K562 (cell line): ENCODE results near the gene PPP1R3G. TPM values are rescaled to one million over a fixed set of nuclear protein-coding genes. Genes with fewer than 3 reads are reported as not detected.

Experiments used
- ELF2 ChIP-seq: fragments of 250-450 bp; sonication (Bioruptor Pico); IDR thresholded peaks from 2 replicates; pipeline ENCODE4 v1.5.0; 2021; ENCODE audit warnings: mild to moderate bottlenecking
- FOXA3 ChIP-seq, 2 experiments: fragments of 450-650 bp in 1 of 2; sonication (generic) in 1 of 2; formaldehyde crosslinking; IDR thresholded peaks in 1 of 2; conservative IDR thresholded peaks in 1 of 2; 2 replicates each; pipeline versions ENCODE4 v1.4.0 to v1.8.0; 2020 to 2022; ENCODE audit warnings: mild to moderate bottlenecking in 2 of 2, missing genetic modification reagents in 1 of 2
- MAX ChIP-seq: sonication (generic); formaldehyde crosslinking; IDR thresholded peaks from 2 replicates; pipeline ENCODE4 v1.9.0; 2022; ENCODE audit warnings: mild to moderate bottlenecking, missing genetic modification reagents
- MCM3 ChIP-seq: fragments of 450-650 bp; IDR thresholded peaks from 2 replicates; pipeline ENCODE4 v1.6.1; 2016
- MEF2A ChIP-seq: IDR thresholded peaks from 2 replicates; pipeline ENCODE4 v1.6.1; 2011; ENCODE audit warnings: low read depth, mild to moderate bottlenecking, low read length, moderate library complexity; ENCODE audit not compliant: control insufficient read depth
- NFE2L1 ChIP-seq: fragments of 450-650 bp; IDR thresholded peaks from 2 replicates; pipeline ENCODE4 v1.6.1; 2016; ENCODE audit warnings: missing genetic modification characterization, low read depth, mild to moderate bottlenecking, missing compliant biosample characterization, moderate library complexity, borderline replicate concordance
- SIN3A ChIP-seq, 2 experiments: fragments of 150-350 bp in 1 of 2; IDR thresholded peaks; 2 replicates each; pipeline ENCODE4 v1.6.1; 2011 to 2016; ENCODE audit warnings: borderline replicate concordance in 2 of 2, low read depth in 2 of 2, low read length in 2 of 2, mild to moderate bottlenecking in 2 of 2, moderate library complexity in 2 of 2; ENCODE audit not compliant: control insufficient read depth in 1 of 2
- ZFX ChIP-seq: sonication (generic); formaldehyde crosslinking; IDR thresholded peaks from 2 replicates; pipeline ENCODE4 v1.8.0; 2022; ENCODE audit warnings: mild to moderate bottlenecking, missing genetic modification reagents, moderate library complexity
- ZNF143 ChIP-seq: sonication (generic); formaldehyde crosslinking; IDR thresholded peaks from 2 replicates; pipeline ENCODE4 v1.9.0; 2022; ENCODE audit warnings: mild to moderate bottlenecking, missing genetic modification reagents
- ZNF717 ChIP-seq: fragments of 250-450 bp; sonication (Bioruptor Pico); IDR thresholded peaks from 2 replicates; pipeline ENCODE4 v1.5.0; 2021
- polyA plus RNA-seq, 8 experiments: library from polyadenylated mRNA; depleted of rRNA in 4 of 8; stranded (reverse) in 5 of 8; unstranded in 3 of 8; fragments of >200 nt; fragmentation: Nextera tagmentation in 2 of 8; fragmentation: Illumina TruSeq in 1 of 8; extraction: Ambion mirVana in 2 of 8; extraction: Trizol in 1 of 8; gene quantifications; 2 replicates each; pipeline versions ENCODE4 v1.2.1 to v1.2.3, GENCODE V29; 2011 to 2014; ENCODE audit warnings: inconsistent platforms in 1 of 8, missing spikeins in 1 of 8
- total RNA-seq, 7 experiments: library from RNA; depleted of rRNA in 6 of 7; stranded (reverse); fragments of >200 nt in 6 of 7; fragmentation: Illumina TruSeq in 2 of 7; extraction: Trizol in 2 of 7; gene quantifications; 2 replicates each; pipeline versions ENCODE4 v1.2.1 to v1.2.3, GENCODE V29; 2011 to 2021; ENCODE audit warnings: low replicate concordance in 1 of 7
- TF ChIP-seq, protein P1 (sequence below), 2 experiments: fragments of 450-650 bp; formaldehyde crosslinking in 1 of 2; IDR thresholded peaks; 2 replicates each; pipeline versions ENCODE4 v1.4.0 to v1.6.1; 2014 to 2020; ENCODE audit warnings: mild to moderate bottlenecking in 2 of 2, borderline replicate concordance in 1 of 2, low read depth in 1 of 2
- TF ChIP-seq, protein P2 (sequence below), 2 experiments: fragments of 450-650 bp; conservative IDR thresholded peaks; 2 replicates each; pipeline ENCODE4 v1.6.1; 2017; ENCODE audit warnings: mild to moderate bottlenecking in 2 of 2, moderate library complexity in 2 of 2
- TF ChIP-seq, protein P3 (sequence below): fragments of 250-450 bp; sonication (Bioruptor Pico); IDR thresholded peaks from 2 replicates; pipeline ENCODE4 v1.4.0; 2020; ENCODE audit warnings: mild to moderate bottlenecking, moderate library complexity, borderline replicate concordance

PPP1R3G gene
- total and polyA plus RNA-seq, 9 of the 15 experiments (the other 6 are each of a cell fraction or from before 2014, with no cell fraction given), result 0.01 to 0.13 (median 0.01) TPM; not detected in 4

GRCh38 chr6:5088780-5089179 is 3.6 kb downstream of the PPP1R3G start (continued):
- TF ChIP-seq, protein P1, sequence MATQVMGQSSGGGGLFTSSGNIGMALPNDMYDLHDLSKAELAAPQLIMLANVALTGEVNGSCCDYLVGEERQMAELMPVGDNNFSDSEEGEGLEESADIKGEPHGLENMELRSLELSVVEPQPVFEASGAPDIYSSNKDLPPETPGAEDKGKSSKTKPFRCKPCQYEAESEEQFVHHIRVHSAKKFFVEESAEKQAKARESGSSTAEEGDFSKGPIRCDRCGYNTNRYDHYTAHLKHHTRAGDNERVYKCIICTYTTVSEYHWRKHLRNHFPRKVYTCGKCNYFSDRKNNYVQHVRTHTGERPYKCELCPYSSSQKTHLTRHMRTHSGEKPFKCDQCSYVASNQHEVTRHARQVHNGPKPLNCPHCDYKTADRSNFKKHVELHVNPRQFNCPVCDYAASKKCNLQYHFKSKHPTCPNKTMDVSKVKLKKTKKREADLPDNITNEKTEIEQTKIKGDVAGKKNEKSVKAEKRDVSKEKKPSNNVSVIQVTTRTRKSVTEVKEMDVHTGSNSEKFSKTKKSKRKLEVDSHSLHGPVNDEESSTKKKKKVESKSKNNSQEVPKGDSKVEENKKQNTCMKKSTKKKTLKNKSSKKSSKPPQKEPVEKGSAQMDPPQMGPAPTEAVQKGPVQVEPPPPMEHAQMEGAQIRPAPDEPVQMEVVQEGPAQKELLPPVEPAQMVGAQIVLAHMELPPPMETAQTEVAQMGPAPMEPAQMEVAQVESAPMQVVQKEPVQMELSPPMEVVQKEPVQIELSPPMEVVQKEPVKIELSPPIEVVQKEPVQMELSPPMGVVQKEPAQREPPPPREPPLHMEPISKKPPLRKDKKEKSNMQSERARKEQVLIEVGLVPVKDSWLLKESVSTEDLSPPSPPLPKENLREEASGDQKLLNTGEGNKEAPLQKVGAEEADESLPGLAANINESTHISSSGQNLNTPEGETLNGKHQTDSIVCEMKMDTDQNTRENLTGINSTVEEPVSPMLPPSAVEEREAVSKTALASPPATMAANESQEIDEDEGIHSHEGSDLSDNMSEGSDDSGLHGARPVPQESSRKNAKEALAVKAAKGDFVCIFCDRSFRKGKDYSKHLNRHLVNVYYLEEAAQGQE (IDR thresholded peaks at IDR 0.05; ENCODE audit: borderline replicate concordance), result no peak
- TF ChIP-seq, protein P1 (CRISPR knock-in tag; IDR thresholded peaks at IDR 0.05; ENCODE audit: low read depth), result no peak
- TF ChIP-seq ZFX, result no peak
- TF ChIP-seq, protein P2, sequence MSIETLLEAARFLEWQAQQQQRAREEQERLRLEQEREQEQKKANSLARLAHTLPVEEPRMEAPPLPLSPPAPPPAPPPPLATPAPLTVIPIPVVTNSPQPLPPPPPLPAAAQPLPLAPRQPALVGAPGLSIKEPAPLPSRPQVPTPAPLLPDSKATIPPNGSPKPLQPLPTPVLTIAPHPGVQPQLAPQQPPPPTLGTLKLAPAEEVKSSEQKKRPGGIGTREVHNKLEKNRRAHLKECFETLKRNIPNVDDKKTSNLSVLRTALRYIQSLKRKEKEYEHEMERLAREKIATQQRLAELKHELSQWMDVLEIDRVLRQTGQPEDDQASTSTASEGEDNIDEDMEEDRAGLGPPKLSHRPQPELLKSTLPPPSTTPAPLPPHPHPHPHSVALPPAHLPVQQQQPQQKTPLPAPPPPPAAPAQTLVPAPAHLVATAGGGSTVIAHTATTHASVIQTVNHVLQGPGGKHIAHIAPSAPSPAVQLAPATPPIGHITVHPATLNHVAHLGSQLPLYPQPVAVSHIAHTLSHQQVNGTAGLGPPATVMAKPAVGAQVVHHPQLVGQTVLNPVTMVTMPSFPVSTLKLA (conservative IDR thresholded peaks at IDR 0.05), result no peak
- TF ChIP-seq MEF2A, result no peak
- no peak for TF ChIP-seq MAX (CRISPR knock-in tag)
- no peak for TF ChIP-seq ZNF143 (CRISPR knock-in tag)
- no peak for TF ChIP-seq ZNF717 (CRISPR knock-in tag)
- no peak for TF ChIP-seq ELF2
- no peak for TF ChIP-seq FOXA3 (CRISPR knock-in tag; conservative IDR thresholded peaks at IDR 0.05 in 1 of 2, IDR thresholded peaks at IDR 0.05 in 1 of 2)
- no peak for TF ChIP-seq MCM3
- no peak for TF ChIP-seq SIN3A (IDR thresholded peaks at IDR 0.05; ENCODE audit: borderline replicate concordance in 2 of 2, control insufficient read depth in 1 of 2, low read depth in 2 of 2, low read length in 2 of 2)
- TF ChIP-seq NFE2L1 (tag), result no peak
- TF ChIP-seq, protein P3, sequence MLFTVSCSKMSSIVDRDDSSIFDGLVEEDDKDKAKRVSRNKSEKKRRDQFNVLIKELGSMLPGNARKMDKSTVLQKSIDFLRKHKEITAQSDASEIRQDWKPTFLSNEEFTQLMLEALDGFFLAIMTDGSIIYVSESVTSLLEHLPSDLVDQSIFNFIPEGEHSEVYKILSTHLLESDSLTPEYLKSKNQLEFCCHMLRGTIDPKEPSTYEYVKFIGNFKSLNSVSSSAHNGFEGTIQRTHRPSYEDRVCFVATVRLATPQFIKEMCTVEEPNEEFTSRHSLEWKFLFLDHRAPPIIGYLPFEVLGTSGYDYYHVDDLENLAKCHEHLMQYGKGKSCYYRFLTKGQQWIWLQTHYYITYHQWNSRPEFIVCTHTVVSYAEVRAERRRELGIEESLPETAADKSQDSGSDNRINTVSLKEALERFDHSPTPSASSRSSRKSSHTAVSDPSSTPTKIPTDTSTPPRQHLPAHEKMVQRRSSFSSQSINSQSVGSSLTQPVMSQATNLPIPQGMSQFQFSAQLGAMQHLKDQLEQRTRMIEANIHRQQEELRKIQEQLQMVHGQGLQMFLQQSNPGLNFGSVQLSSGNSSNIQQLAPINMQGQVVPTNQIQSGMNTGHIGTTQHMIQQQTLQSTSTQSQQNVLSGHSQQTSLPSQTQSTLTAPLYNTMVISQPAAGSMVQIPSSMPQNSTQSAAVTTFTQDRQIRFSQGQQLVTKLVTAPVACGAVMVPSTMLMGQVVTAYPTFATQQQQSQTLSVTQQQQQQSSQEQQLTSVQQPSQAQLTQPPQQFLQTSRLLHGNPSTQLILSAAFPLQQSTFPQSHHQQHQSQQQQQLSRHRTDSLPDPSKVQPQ (CRISPR knock-in tag), result no peak
